Activated naive CD4-positive, alpha-beta T cell treated with Interleukin-2 at 50 U/mL for 16 hours (primary cell): ENCODE results near the gene TNRC18.
"Not testable (repeated sequence)": the region's sequence is repeated elsewhere in the genome, so short reads cannot be mapped to it uniquely, and the experiment has no call there.

Experiments
- DNase-seq: peaks from one replicate; pipeline ENCODE4 v3.0.0-alpha.2; 2020

TNRC18 gene

GRCh38 chr7:5260530-5261068, 163.0 kb downstream of the TNRC18 start:
- DNase-seq, result not testable (repeated sequence)
